ENCODE measurements around the gene CMTM4. TPM values are rescaled to one million over a fixed set of nuclear protein-coding genes. Genes with fewer than 3 reads are reported as not detected.

The CMTM4 gene
- total RNA-seq, 1 donor from 2014 or later = 82.3 TPM

DNA sequence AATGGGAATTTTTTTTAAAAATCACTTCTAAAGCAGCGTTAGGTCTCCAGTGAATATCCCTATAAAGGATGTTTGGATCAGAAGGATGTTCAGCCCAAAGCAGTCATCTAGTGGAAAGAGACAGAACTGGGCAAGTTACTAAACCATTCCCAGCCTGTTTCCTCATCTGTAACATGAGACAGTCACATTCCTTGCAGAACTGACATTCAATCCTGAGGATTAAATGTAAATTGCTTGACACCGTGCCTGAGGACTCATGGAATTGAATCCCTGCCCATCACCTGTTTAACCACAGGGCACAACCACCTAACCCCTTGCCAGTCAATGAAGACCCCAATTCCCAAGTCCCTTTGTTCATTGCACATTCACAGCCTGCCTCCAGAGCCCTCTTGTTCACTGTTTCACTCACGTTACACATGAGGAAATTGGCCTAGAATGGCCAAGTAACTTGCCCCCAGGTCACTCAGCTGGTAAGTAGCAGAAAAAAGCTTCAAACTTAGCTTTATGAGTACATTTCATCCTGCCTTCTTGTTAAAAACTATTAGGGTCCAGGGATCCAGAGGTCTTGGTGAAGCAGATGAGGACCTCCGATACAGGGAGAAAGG is 115.8 kb downstream of the CMTM4 start:
- Mint-ChIP-seq H3K36me3 (ENCODE audit: insufficient read depth) (no peaks in the 10 kb centered on the region), H3K4me1 (ENCODE audit: low read depth) (no peaks in the 10 kb centered on the region)
- DNase-seq (ENCODE audit: low spot score, unreplicated experiment) = no peak

DNA sequence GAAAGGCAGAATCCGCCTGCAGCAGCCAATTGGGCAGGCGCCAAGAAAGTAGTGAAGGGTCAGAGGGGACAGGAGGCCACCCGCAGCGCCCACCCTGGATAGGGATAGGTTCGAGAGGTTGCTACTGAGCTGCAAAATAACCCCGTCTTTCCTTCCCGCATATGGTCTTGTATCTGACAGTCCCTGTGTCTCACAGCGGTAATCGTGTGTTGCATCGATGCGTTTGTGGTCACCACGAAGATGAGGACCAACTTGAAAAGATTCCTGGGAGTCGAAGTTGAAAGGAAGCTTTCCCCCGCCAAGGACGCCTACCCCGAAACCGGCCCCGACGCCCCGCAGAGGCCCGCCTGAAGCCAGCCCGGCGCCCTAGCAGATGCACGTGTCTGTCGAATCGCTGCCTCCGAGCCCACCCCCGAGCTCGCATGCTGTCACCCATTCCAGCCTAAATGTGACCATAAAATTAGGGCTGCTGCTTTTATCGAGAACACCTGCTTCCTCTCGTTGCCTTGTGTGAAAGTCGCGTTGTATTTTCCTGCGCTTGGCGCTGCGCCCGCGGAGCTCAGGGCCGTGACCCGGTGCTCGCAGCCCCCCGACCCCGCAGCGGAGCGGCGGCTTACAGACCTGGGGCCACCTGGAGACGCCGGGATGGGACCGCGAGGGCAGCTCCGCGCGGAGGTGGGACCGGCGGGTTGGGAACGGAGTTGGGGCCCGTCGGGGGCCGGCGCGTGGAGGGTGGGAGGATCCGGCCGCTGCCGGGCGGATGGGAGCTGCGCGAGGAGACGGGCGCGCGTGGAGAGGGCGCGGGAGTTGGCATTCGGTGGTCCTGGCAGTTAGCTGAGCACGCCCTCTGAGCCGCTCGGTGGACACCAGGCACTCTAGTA is 117.7 kb downstream of the CMTM4 start, which contains the start of gene CMTM2:
TSS of gene CMTM2 (plus strand) at position 813 of the 881 bp plus-strand sequence. CDS start 145 bp downstream, outside the sequence.
- Mint-ChIP-seq H3K27ac (no peak within 1 kb of the TSS), H3K27me3 (peaks cover 39% of the 10 kb centered on the region), H3K4me3 (ENCODE audit: low read depth) (no peak within 1 kb of the TSS), H3K4me1 (ENCODE audit: low read depth) (no peaks in the 10 kb centered on the region), H3K9me3 (ENCODE audit: low read depth) (no peaks in the 10 kb centered on the region), H3K36me3 (ENCODE audit: insufficient read depth) (no peaks in the 10 kb centered on the region)
- TF ChIP-seq, protein P1, sequence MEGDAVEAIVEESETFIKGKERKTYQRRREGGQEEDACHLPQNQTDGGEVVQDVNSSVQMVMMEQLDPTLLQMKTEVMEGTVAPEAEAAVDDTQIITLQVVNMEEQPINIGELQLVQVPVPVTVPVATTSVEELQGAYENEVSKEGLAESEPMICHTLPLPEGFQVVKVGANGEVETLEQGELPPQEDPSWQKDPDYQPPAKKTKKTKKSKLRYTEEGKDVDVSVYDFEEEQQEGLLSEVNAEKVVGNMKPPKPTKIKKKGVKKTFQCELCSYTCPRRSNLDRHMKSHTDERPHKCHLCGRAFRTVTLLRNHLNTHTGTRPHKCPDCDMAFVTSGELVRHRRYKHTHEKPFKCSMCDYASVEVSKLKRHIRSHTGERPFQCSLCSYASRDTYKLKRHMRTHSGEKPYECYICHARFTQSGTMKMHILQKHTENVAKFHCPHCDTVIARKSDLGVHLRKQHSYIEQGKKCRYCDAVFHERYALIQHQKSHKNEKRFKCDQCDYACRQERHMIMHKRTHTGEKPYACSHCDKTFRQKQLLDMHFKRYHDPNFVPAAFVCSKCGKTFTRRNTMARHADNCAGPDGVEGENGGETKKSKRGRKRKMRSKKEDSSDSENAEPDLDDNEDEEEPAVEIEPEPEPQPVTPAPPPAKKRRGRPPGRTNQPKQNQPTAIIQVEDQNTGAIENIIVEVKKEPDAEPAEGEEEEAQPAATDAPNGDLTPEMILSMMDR (IDR thresholded peaks at IDR 0.05; ENCODE audit: unreplicated experiment) = no peak
- DNase-seq (ENCODE audit: low spot score, unreplicated experiment) = no peak

More for the DNA sequence above, 115.8 kb downstream of the CMTM4 start:
- no peak overlapping the region for H3K27ac Mint-ChIP-seq
- TF ChIP-seq, protein P1 (IDR thresholded peaks at IDR 0.05; ENCODE audit: unreplicated experiment) = no peak
- peaks cover 39% of the 10 kb centered on the region for H3K27me3 Mint-ChIP-seq
- H3K4me3 Mint-ChIP-seq (ENCODE audit: low read depth) = no peak overlapping the region
- no peaks in the 10 kb centered on the region for H3K9me3 Mint-ChIP-seq (ENCODE audit: low read depth)

DNA sequence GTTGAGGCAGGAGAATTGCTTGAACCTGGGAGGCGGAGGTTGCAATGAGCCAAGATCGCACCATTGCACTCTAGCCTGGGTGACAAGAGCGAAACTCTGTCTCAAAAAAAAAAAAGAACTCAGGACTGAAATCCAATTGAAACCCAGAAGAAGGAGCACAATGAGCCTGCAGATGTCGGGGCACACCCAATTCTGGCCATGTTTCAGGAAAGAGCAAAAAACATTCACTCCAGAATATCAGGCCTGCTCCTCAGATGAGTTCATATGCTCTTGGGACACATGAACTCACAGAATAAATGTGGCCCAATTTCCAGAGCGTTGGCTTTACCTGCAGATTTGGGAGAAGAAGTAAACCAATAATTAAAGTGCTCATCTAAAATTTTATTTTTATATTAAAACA is 120.2 kb downstream of the CMTM4 start:
- TF ChIP-seq, protein P1 (IDR thresholded peaks at IDR 0.05; ENCODE audit: unreplicated experiment) = no peak
- Mint-ChIP-seq H3K9me3 (ENCODE audit: low read depth) (no peaks in the 10 kb centered on the region), H3K36me3 (ENCODE audit: insufficient read depth) (no peaks in the 10 kb centered on the region), H3K27ac (no peak overlapping the region), H3K4me3 (ENCODE audit: low read depth) (no peak overlapping the region), H3K27me3 (peaks cover 36% of the 10 kb centered on the region), H3K4me1 (ENCODE audit: low read depth) (no peaks in the 10 kb centered on the region)
- no peak for DNase-seq (ENCODE audit: low spot score, unreplicated experiment)

DNA sequence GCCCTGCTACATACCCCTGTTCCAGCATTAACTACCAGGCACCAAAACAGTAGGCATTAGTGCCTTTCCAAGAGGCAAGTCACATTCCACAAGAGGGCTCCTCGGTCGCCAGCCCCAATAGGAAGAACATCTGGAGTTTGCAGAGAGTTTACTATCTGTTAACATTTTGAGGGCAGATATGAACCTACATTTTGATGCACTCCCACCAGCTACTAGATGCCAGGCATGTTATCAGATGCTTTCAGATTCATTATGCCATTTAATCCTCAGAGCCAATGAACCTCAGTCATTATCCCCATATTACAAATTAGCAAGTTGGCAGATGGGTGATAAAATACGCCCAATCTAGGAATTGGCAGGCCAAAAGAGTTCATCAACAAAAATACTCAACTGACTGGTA is 121.5 kb downstream of the CMTM4 start:
- Mint-ChIP-seq H3K4me1 (ENCODE audit: low read depth) (no peaks in the 10 kb centered on the region), H3K27me3 (peaks cover 26% of the 10 kb centered on the region), H3K4me3 (ENCODE audit: low read depth) (no peak overlapping the region), H3K9me3 (ENCODE audit: low read depth) (no peaks in the 10 kb centered on the region), H3K36me3 (ENCODE audit: insufficient read depth) (no peaks in the 10 kb centered on the region), H3K27ac (no peak overlapping the region)
- no peak for DNase-seq (ENCODE audit: low spot score, unreplicated experiment)
- TF ChIP-seq, protein P1 (IDR thresholded peaks at IDR 0.05; ENCODE audit: unreplicated experiment) = no peak

DNA sequence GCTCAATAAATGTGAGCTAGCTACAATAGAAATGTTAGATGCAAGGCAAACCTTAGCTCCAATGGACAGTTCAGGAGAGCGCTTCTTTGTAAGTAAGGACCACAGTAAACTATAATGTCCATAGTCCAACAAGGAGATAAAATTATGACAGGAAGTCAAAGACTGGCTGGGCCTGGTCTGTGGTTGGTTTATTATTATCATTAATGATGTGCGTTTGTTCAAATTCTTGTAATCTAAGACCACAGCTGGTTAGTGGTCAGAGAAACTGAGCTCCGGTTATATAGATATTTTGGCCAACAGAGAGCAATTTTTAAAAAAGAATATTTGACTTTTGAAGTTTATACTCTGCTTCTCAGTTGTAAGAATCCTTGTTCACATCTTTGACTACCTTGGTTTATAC is 122.0 kb downstream of the CMTM4 start:
- H3K4me3 Mint-ChIP-seq (ENCODE audit: low read depth) = no peak overlapping the region
- peaks cover 22% of the 10 kb centered on the region for H3K27me3 Mint-ChIP-seq
- no peak for DNase-seq (ENCODE audit: low spot score, unreplicated experiment)
- no peak overlapping the region for H3K27ac Mint-ChIP-seq
- H3K9me3 Mint-ChIP-seq (ENCODE audit: low read depth) = no peaks in the 10 kb centered on the region
- no peaks in the 10 kb centered on the region for H3K36me3 Mint-ChIP-seq (ENCODE audit: insufficient read depth)
- no peaks in the 10 kb centered on the region for H3K4me1 Mint-ChIP-seq (ENCODE audit: low read depth)
- TF ChIP-seq, protein P1 (IDR thresholded peaks at IDR 0.05; ENCODE audit: unreplicated experiment) = no peak

Data from progenitor cell of endocrine pancreas (in vitro differentiated cells).